Memory B cell (primary cell): ENCODE measurements around the gene CREG2.

Experiments
- ATAC-seq: fragments of 150-1000 bp; cut with Tn5 transposase; 2 replicates; pipeline ENCODE4 v1.10.0; 2021; ENCODE audit warnings: low read depth, mild to moderate bottlenecking, moderate library complexity
- DNase-seq, 2 donors: peaks; one replicate each; pipeline ENCODE4 v3.0.0; 2022; ENCODE audit warnings: low spot score in 2 of 2
- H3K27ac Mint-ChIP-seq: one replicate; pipeline ENCODE4 v1.8.0; 2022; ENCODE audit warnings: mild to moderate bottlenecking, moderate library complexity, mixed read lengths
- H3K27me3 Mint-ChIP-seq: one replicate; pipeline ENCODE4 v1.8.0; 2022; ENCODE audit warnings: mixed read lengths
- H3K36me3 Mint-ChIP-seq: one replicate; pipeline ENCODE4 v1.8.0; 2022; ENCODE audit warnings: mild to moderate bottlenecking, mixed read lengths
- H3K4me1 Mint-ChIP-seq: one replicate; pipeline ENCODE4 v1.8.0; 2022; ENCODE audit warnings: mixed read lengths
- H3K4me3 Mint-ChIP-seq: one replicate; pipeline ENCODE4 v1.8.0; 2022; ENCODE audit warnings: mild to moderate bottlenecking, moderate library complexity, mixed read lengths
- H3K9me3 Mint-ChIP-seq: one replicate; pipeline ENCODE4 v1.8.0; 2022; ENCODE audit warnings: mixed read lengths

CREG2 gene

GRCh38 chr2:101387151-101387834, at the start of gene CREG2:
Gene CREG2, minus strand, starts transcription at chr2:101387503. Its CDS starts 46 bp downstream, at chr2:101387457.
- no peak within 1 kb of the TSS for H3K27ac Mint-ChIP-seq
- DNase-seq (peak; percentile 52 to 56), ATAC-seq (peak; percentile 90)
- peaks cover 12% of the 10 kb centered on the region for H3K4me1 Mint-ChIP-seq
- peak within 1 kb of the TSS; percentile 75 for H3K4me3 Mint-ChIP-seq
- H3K27me3 Mint-ChIP-seq, result peaks cover 19% of the 10 kb centered on the region
- H3K9me3 Mint-ChIP-seq, result no peaks in the 10 kb centered on the region
- no peaks in the 10 kb centered on the region for H3K36me3 Mint-ChIP-seq

GRCh38 chr2:101435001-101435862, 47.9 kb upstream of the CREG2 start:
- Mint-ChIP-seq H3K27me3 (peaks cover 3% of the 10 kb centered on the region), H3K9me3 (no peaks in the 10 kb centered on the region), H3K4me3 (no peak overlapping the region), H3K4me1 (no peaks in the 10 kb centered on the region), H3K27ac (no peak overlapping the region), H3K36me3 (no peaks in the 10 kb centered on the region)
- ATAC-seq (no peak), DNase-seq (no peak)

GRCh38 chr2:101433465-101433864, 46.2 kb upstream of the CREG2 start:
- Mint-ChIP-seq H3K36me3 (no peaks in the 10 kb centered on the region), H3K27me3 (peaks cover 3% of the 10 kb centered on the region), H3K9me3 (no peaks in the 10 kb centered on the region), H3K4me3 (no peak overlapping the region), H3K4me1 (no peaks in the 10 kb centered on the region), H3K27ac (no peak overlapping the region)
- no peak for ATAC-seq
- DNase-seq, result no peak

GRCh38 chr2:101432411-101433181, 45.3 kb upstream of the CREG2 start:
- Mint-ChIP-seq H3K27me3 (peaks cover 3% of the 10 kb centered on the region), H3K4me3 (no peak overlapping the region), H3K4me1 (no peaks in the 10 kb centered on the region), H3K27ac (no peak overlapping the region), H3K36me3 (no peaks in the 10 kb centered on the region), H3K9me3 (no peaks in the 10 kb centered on the region)
- DNase-seq, result no peak
- ATAC-seq, result no peak

GRCh38 chr2:101431486-101431885, 44.2 kb upstream of the CREG2 start:
- no peak for DNase-seq
- Mint-ChIP-seq H3K4me1 (no peaks in the 10 kb centered on the region), H3K4me3 (no peak overlapping the region), H3K27ac (no peak overlapping the region), H3K27me3 (peaks cover 3% of the 10 kb centered on the region), H3K36me3 (no peaks in the 10 kb centered on the region), H3K9me3 (no peaks in the 10 kb centered on the region)
- ATAC-seq, result no peak

- no peak overlapping the region for H3K27ac Mint-ChIP-seq
- no peak overlapping the region for H3K4me3 Mint-ChIP-seq
- no peak for DNase-seq
- peaks cover 3% of the 10 kb centered on the region for H3K27me3 Mint-ChIP-seq
- no peak for ATAC-seq
- H3K4me1 Mint-ChIP-seq, result no peaks in the 10 kb centered on the region
- H3K36me3 Mint-ChIP-seq, result no peaks in the 10 kb centered on the region
- H3K9me3 Mint-ChIP-seq, result no peaks in the 10 kb centered on the region
These were observed 42.9 kb upstream of the CREG2 start for GRCh38 chr2:101430156-101430555.

GRCh38 chr2:101429453-101429852, 42.1 kb upstream of the CREG2 start:
- no peak overlapping the region for H3K4me3 Mint-ChIP-seq
- H3K9me3 Mint-ChIP-seq, result no peaks in the 10 kb centered on the region
- DNase-seq, result no peak
- H3K36me3 Mint-ChIP-seq, result no peaks in the 10 kb centered on the region
- no peak overlapping the region for H3K27ac Mint-ChIP-seq
- no peaks in the 10 kb centered on the region for H3K4me1 Mint-ChIP-seq
- no peak for ATAC-seq
- peaks cover 3% of the 10 kb centered on the region for H3K27me3 Mint-ChIP-seq

GRCh38 chr2:101428422-101429176, 41.3 kb upstream of the CREG2 start:
- Mint-ChIP-seq H3K27me3 (peaks cover 3% of the 10 kb centered on the region), H3K36me3 (no peaks in the 10 kb centered on the region), H3K27ac (no peak overlapping the region), H3K4me1 (no peaks in the 10 kb centered on the region), H3K9me3 (no peaks in the 10 kb centered on the region), H3K4me3 (no peak overlapping the region)
- ATAC-seq (no peak), DNase-seq (no peak)

GRCh38 chr2:101427743-101428142, 40.4 kb upstream of the CREG2 start:
- no peak for ATAC-seq
- Mint-ChIP-seq H3K9me3 (no peaks in the 10 kb centered on the region), H3K27me3 (peaks cover 3% of the 10 kb centered on the region), H3K4me1 (no peaks in the 10 kb centered on the region), H3K36me3 (no peaks in the 10 kb centered on the region), H3K27ac (no peak overlapping the region), H3K4me3 (no peak overlapping the region)
- DNase-seq, result no peak

GRCh38 chr2:101427240-101427639, 39.9 kb upstream of the CREG2 start:
- Mint-ChIP-seq H3K27ac (no peak overlapping the region), H3K4me3 (no peak overlapping the region), H3K36me3 (no peaks in the 10 kb centered on the region), H3K27me3 (peaks cover 3% of the 10 kb centered on the region), H3K4me1 (no peaks in the 10 kb centered on the region), H3K9me3 (no peaks in the 10 kb centered on the region)
- no peak for ATAC-seq
- no peak for DNase-seq

- H3K36me3 Mint-ChIP-seq, result no peaks in the 10 kb centered on the region
- DNase-seq (no peak), ATAC-seq (no peak)
- no peak overlapping the region for H3K27ac Mint-ChIP-seq
- H3K4me3 Mint-ChIP-seq, result no peak overlapping the region
- H3K27me3 Mint-ChIP-seq, result peaks cover 3% of the 10 kb centered on the region
- no peaks in the 10 kb centered on the region for H3K9me3 Mint-ChIP-seq
- no peaks in the 10 kb centered on the region for H3K4me1 Mint-ChIP-seq
These were observed 39.5 kb upstream of the CREG2 start for GRCh38 chr2:101426822-101427221.

- no peaks in the 10 kb centered on the region for H3K4me1 Mint-ChIP-seq
- H3K27ac Mint-ChIP-seq, result no peak overlapping the region
- peaks cover 5% of the 10 kb centered on the region for H3K27me3 Mint-ChIP-seq
- H3K4me3 Mint-ChIP-seq, result no peak overlapping the region
- H3K9me3 Mint-ChIP-seq, result no peaks in the 10 kb centered on the region
- ATAC-seq (no peak), DNase-seq (no peak)
- H3K36me3 Mint-ChIP-seq, result no peaks in the 10 kb centered on the region
These were observed 33.3 kb upstream of the CREG2 start for GRCh38 chr2:101420623-101421022.

GRCh38 chr2:101419096-101419663, 31.9 kb upstream of the CREG2 start:
- peak; percentile 90 for ATAC-seq
- peak; percentile 58 to 65 for DNase-seq
- Mint-ChIP-seq H3K4me1 (no peaks in the 10 kb centered on the region), H3K27ac (no peak overlapping the region), H3K36me3 (no peaks in the 10 kb centered on the region), H3K4me3 (no peak overlapping the region), H3K9me3 (no peaks in the 10 kb centered on the region), H3K27me3 (peaks cover 7% of the 10 kb centered on the region)
